GM12801 (cell line): Measurements from ENCODE around the gene C1QC.

ENCODE experiments used
- TF ChIP-seq, protein P1 (sequence below): IDR thresholded peaks from one replicate; pipeline ENCODE4 v1.5.1; 2011; ENCODE audit warnings: control low read depth; ENCODE audit not compliant: insufficient read length; ENCODE audit errors: extremely low read depth

Gene C1QC

DNA sequence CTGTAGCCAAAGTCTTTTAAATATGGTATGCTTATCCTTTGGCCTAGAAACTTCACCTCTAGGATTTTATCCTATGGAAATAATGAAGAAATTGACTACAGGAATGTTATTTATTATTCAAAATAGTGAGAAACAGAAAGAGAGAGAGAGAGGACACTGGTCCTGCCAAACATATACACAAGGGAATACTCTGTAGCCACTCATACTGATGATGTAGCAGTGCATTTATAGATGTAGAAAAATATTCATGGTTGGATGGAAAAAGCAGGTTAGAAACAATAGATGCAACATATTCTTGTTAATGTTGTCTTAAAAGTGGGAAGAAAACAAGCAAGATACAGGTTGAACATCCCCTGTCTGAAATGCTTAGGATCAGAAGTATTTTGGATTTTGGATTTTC lies 45.0 kb downstream of the C1QC start:
- TF ChIP-seq, protein P1, sequence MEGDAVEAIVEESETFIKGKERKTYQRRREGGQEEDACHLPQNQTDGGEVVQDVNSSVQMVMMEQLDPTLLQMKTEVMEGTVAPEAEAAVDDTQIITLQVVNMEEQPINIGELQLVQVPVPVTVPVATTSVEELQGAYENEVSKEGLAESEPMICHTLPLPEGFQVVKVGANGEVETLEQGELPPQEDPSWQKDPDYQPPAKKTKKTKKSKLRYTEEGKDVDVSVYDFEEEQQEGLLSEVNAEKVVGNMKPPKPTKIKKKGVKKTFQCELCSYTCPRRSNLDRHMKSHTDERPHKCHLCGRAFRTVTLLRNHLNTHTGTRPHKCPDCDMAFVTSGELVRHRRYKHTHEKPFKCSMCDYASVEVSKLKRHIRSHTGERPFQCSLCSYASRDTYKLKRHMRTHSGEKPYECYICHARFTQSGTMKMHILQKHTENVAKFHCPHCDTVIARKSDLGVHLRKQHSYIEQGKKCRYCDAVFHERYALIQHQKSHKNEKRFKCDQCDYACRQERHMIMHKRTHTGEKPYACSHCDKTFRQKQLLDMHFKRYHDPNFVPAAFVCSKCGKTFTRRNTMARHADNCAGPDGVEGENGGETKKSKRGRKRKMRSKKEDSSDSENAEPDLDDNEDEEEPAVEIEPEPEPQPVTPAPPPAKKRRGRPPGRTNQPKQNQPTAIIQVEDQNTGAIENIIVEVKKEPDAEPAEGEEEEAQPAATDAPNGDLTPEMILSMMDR = no peak

DNA sequence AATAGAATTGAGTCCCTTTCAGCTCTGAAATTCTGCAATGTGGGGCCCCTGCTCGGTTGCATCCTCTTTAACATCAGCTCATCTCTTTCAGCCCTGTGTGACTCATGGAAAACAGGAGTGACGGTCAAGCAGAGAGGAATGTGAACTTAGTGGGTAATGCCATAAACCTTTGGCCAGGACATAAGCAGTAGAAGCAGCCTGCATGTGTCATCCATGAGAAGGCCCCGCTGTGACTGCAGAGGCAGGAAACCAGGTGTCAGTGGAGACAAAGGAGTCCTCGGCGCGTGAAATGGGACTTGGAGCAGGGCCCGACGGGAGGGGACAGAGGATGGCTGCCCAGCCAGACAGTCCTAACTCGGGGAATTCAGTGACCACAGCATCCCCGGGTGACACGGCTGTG lies 46.1 kb downstream of the C1QC start:
- TF ChIP-seq, protein P1 = no peak

DNA sequence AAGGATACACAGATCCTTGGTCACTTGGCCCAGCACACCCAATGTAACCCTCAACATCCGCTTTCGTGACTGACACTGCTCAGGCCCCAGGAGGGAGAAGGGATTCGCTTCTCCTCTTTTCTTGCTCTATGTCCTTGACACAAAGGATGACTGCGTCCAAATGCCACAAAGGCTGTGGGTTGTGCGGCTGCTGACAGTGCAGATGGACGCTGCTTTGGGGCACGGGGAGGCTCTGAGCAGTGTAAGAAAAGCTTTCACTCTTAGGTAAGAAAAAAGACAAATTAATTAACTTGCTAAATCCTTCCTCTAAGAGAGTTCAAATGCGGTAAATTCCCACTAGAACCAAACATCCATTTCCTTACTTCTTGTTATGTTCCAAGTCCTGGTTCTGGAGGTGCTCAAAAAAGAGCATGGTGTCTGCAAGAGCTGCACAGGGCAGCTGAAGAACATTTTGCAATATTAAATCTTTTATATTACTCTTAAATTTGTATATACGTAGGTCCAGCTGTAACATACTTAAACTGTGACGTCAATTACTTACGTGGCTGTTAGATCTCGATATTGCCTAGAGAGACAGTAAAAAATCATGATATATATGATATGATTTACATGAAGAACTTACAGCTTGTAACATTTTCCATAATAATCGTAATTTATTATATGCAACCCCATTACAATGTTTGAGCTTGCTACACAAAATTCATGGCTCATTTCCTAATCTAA lies 47.8 kb downstream of the C1QC start:
- TF ChIP-seq, protein P1 = no peak

DNA sequence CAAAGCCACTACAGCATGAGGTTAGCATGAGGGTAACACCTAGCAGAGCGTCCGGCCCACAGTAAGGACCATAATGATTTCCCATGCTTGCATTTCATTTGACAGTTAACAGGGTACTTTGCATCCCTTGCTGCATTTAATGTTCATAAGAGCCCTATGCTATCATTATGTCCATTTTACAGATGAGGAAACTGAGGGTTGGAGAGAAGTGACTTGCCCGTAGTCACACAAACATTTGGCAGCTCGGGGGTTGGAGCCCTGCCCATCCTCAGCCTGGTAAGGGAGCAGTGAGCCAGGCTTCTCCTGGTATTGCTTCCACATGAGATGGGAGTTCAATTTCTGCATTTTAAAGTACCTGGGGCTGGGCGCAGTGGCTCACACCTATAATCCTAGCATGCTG lies 50.7 kb downstream of the C1QC start:
- TF ChIP-seq, protein P1 = no peak

DNA sequence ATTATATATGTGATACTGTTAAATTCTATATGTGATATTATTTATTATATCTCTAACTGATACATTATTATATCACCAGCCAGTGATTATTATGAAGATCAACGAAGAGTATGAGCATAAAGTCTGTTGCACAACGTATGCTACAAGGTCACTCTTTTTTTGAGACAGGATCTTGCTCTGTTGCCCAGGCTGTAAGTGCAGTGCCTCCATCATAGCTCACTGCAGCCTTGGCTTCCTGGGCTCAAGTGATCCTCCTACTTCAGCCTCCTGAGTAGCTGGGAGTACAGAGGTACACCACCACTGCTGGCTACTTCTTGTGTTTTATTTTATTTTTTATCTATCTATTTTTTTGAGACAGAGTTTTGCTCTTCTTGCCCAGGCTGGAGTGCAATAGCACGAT lies 53.2 kb downstream of the C1QC start:
- TF ChIP-seq, protein P1 = no peak
